MM.1S (cell line): Measurements from ENCODE around the gene SORT1.
"Not testable (repeated sequence)": the region's sequence is repeated elsewhere in the genome, so short reads cannot be mapped to it uniquely, and the experiment has no call there.

Source experiments
- DNase-seq: peaks from one replicate; pipeline ENCODE4 v3.0.0-alpha.2; 2015
- H2AFZ ChIP-seq: fragments of 300-600 bp; sonication (generic); 2 replicates; pipeline ENCODE4 v1.6.0; 2016; ENCODE audit warnings: antibody characterized with exemption, low read length
- H3F3A ChIP-seq: fragments of 300-600 bp; sonication (generic); 2 replicates; pipeline ENCODE4 v1.6.1; 2016; ENCODE audit warnings: mild to moderate bottlenecking, antibody characterized with exemption, low read length, moderate library complexity, mixed read lengths; ENCODE audit not compliant: insufficient read depth
- H3K27ac ChIP-seq: fragments of 300-600 bp; sonication (generic); 2 replicates; pipeline ENCODE4 v1.5.1; 2016; ENCODE audit warnings: mild to moderate bottlenecking, low read length
- H3K27me3 ChIP-seq: fragments of 300-600 bp; sonication (generic); replicated peaks from 2 replicates; pipeline ENCODE4 v1.6.0; 2016; ENCODE audit warnings: low read length; ENCODE audit not compliant: insufficient read depth
- H3K36me3 ChIP-seq: fragments of 300-600 bp; sonication (generic); replicated peaks from 2 replicates; pipeline ENCODE4 v1.6.1; 2016; ENCODE audit warnings: mild to moderate bottlenecking, low read length, mixed read lengths; ENCODE audit not compliant: insufficient read depth
- H3K4me1 ChIP-seq: fragments of 300-600 bp; sonication (generic); 2 replicates; pipeline ENCODE4 v1.6.1; 2016; ENCODE audit warnings: low read length, mixed read lengths
- H3K4me2 ChIP-seq: fragments of 300-600 bp; sonication (generic); 2 replicates; pipeline ENCODE4 v1.6.0; 2016; ENCODE audit warnings: low read depth, low read length
- H3K4me3 ChIP-seq: fragments of 300-600 bp; sonication (generic); 2 replicates; pipeline ENCODE4 v1.5.1; 2016; ENCODE audit warnings: low read length, mixed read lengths
- H3K79me2 ChIP-seq: fragments of 300-600 bp; sonication (generic); 2 replicates; pipeline ENCODE4 v1.6.1; 2016; ENCODE audit warnings: mixed run types, low read length, mixed read lengths
- H3K9ac ChIP-seq: fragments of 300-600 bp; sonication (generic); 2 replicates; pipeline ENCODE4 v1.6.1; 2016; ENCODE audit warnings: low read length, mixed read lengths
- H3K9me2 ChIP-seq: fragments of 300-600 bp; sonication (generic); replicated peaks from 2 replicates; pipeline ENCODE4 v1.6.1; 2016; ENCODE audit warnings: mild to moderate bottlenecking, low read length, mixed read lengths; ENCODE audit not compliant: insufficient read depth
- H3K9me3 ChIP-seq: fragments of 300-600 bp; sonication (generic); replicated peaks from 2 replicates; pipeline ENCODE4 v1.6.1; 2016; ENCODE audit warnings: mild to moderate bottlenecking, low read length, mixed read lengths; ENCODE audit not compliant: insufficient read depth
- H4K20me1 ChIP-seq: fragments of 300-600 bp; sonication (generic); 2 replicates; pipeline ENCODE4 v1.6.1; 2016; ENCODE audit warnings: mild to moderate bottlenecking, low read length, moderate library complexity, mixed read lengths; ENCODE audit not compliant: insufficient read depth
- CTCF ChIP-seq: fragments of 300-600 bp; sonication (generic); IDR thresholded peaks from 2 replicates; pipeline ENCODE4 v1.5.1; 2016; ENCODE audit warnings: antibody characterized with exemption, low read length, mixed read lengths
- EZH2 ChIP-seq: fragments of 300-600 bp; sonication (generic); optimal IDR thresholded peaks from 2 replicates; pipeline ENCODE3; 2017; ENCODE audit warnings: low read depth, mild to moderate bottlenecking, antibody characterized with exemption, low read length, mixed read lengths
- EZH2phosphoT487 ChIP-seq: fragments of 300-600 bp; sonication (generic); IDR thresholded peaks from 2 replicates; pipeline ENCODE4 v1.6.1; 2018; ENCODE audit warnings: antibody characterized with exemption, low read length

Gene SORT1

GRCh38 chr1:109306832-109307273, 90.9 kb downstream of the SORT1 start, which contains the start of gene MYBPHL:
Gene MYBPHL, minus strand, starts transcription at chr1:109307011. Its CDS starts 20 bp downstream, at chr1:109306991.
- Histone ChIP-seq H3K9ac (no peak within 1 kb of the TSS), H3K9me3 (no peaks in the 10 kb centered on the region), H3K4me1 (no peaks in the 10 kb centered on the region), H3K36me3 (no peaks in the 10 kb centered on the region), H3K27ac (no peak within 1 kb of the TSS), H3F3A (no peaks in the 10 kb centered on the region), H2AFZ (no peak within 1 kb of the TSS), H3K4me2 (no peak within 1 kb of the TSS), H3K27me3 (no peaks in the 10 kb centered on the region), H3K9me2 (no peaks in the 10 kb centered on the region), H4K20me1 (no peaks in the 10 kb centered on the region), H3K79me2 (no peaks in the 10 kb centered on the region), H3K4me3 (no peak within 1 kb of the TSS)
- no peak for DNase-seq
- TF ChIP-seq EZH2phosphoT487 (no peak), EZH2 (no peak), CTCF (no peak)

GRCh38 chr1:109305991-109306390, 91.7 kb downstream of the SORT1 start:
- H3K4me2 ChIP-seq, H3K4me1 ChIP-seq, H2AFZ ChIP-seq, H3K36me3 ChIP-seq, H3K9me3 ChIP-seq, H3K27ac ChIP-seq, H3K4me3 ChIP-seq, DNase-seq, H3K9ac ChIP-seq, H4K20me1 ChIP-seq, H3K9me2 ChIP-seq, H3F3A ChIP-seq, H3K79me2 ChIP-seq, H3K27me3 ChIP-seq: not testable (repeated sequence)

DNA sequence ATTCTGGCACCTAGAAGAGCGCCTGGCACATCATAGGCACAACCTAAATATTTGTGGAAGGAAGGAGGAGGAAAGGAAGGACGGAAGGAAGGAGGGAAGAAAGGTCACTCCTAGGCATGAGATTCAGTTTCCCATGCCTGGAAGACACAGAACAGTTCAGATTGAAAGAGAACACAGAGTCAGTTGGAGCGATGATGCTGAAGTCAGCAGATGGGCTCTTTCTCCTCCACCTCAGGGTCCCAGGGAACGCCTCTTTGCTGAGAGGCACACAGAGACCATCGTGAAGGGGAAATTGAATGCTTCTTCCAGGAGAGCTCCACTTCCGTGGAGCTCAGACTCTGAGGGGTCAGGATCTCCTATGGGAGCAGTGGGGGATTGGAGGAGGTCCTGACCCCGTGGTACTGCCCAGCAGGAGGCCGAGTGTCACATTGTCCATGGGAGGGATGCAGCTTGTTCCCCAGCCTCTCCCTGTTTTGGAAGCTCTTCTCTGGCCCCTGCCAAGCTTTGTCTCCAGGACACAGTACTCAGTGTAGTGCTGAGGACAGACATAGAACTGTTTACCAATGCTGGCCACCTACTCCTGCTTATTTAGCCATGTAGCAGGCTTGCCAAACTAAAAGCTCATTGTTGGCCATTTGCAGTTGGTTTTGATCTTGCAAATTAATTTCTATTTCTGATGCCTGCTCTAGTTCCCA, 93.3 kb downstream of the SORT1 start:
- no peak for DNase-seq
- no peaks in the 10 kb centered on the region for H4K20me1 ChIP-seq
- H3K27ac ChIP-seq = no peak overlapping the region
- H3K9me3 ChIP-seq = no peaks in the 10 kb centered on the region
- no peaks in the 10 kb centered on the region for H3K9me2 ChIP-seq
- H3K4me3 ChIP-seq = no peak overlapping the region
- H3K4me2 ChIP-seq = no peak overlapping the region
- H3F3A ChIP-seq = no peaks in the 10 kb centered on the region
- H2AFZ ChIP-seq = no peak overlapping the region
- H3K79me2 ChIP-seq = no peaks in the 10 kb centered on the region
- TF ChIP-seq EZH2 = no peak
- no peak for TF ChIP-seq EZH2phosphoT487
- TF ChIP-seq CTCF = no peak
- H3K36me3 ChIP-seq = no peaks in the 10 kb centered on the region
- no peak overlapping the region for H3K9ac ChIP-seq
- H3K27me3 ChIP-seq = no peaks in the 10 kb centered on the region
- H3K4me1 ChIP-seq = no peaks in the 10 kb centered on the region

- Histone ChIP-seq H3K9me3 (no peaks in the 10 kb centered on the region), H4K20me1 (no peaks in the 10 kb centered on the region), H3K79me2 (no peaks in the 10 kb centered on the region), H3K4me3 (no peak overlapping the region), H3F3A (no peaks in the 10 kb centered on the region), H3K4me2 (no peak overlapping the region), H3K27ac (no peak overlapping the region), H3K4me1 (no peaks in the 10 kb centered on the region), H3K9ac (no peak overlapping the region), H2AFZ (no peak overlapping the region), H3K27me3 (no peaks in the 10 kb centered on the region), H3K36me3 (no peaks in the 10 kb centered on the region), H3K9me2 (no peaks in the 10 kb centered on the region)
- no peak for DNase-seq
- TF ChIP-seq CTCF = no peak
- TF ChIP-seq EZH2phosphoT487 = no peak
- no peak for TF ChIP-seq EZH2
Observed at GRCh38 chr1:109301874-109302273, 95.8 kb downstream of the SORT1 start.
